Measurements from ENCODE around the gene CMTM8.

Gene CMTM8

GRCh38 chr3:32337505-32337904, 99.0 kb downstream of the CMTM8 start:
- Mint-ChIP-seq H3K27ac (ENCODE audit: low read depth) (no peak overlapping the region), H3K27me3 (no peaks in the 10 kb centered on the region)

GRCh38 chr3:32340039-32340438, 101.6 kb downstream of the CMTM8 start:
- no peak for ATAC-seq (replicated peaks; ENCODE audit: extremely low read depth, poor library complexity, severe bottlenecking)
- H3K36me3 Mint-ChIP-seq (ENCODE audit: insufficient read depth), result peaks cover 2% of the 10 kb centered on the region
- H3K27me3 Mint-ChIP-seq, result no peaks in the 10 kb centered on the region
- DNase-seq (ENCODE audit: low spot score in 2 of 2), result no peak
- peaks cover 2% of the 10 kb centered on the region for H3K4me1 Mint-ChIP-seq
- no peaks in the 10 kb centered on the region for H3K9me3 Mint-ChIP-seq
- no peak overlapping the region for H3K4me3 Mint-ChIP-seq
- no peak overlapping the region for H3K27ac Mint-ChIP-seq (ENCODE audit: low read depth)

More at GRCh38 chr3:32337505-32337904, 99.0 kb downstream of the CMTM8 start:
- DNase-seq (ENCODE audit: low spot score in 2 of 2), result no peak
- Mint-ChIP-seq H3K4me1 (peaks cover 6% of the 10 kb centered on the region), H3K4me3 (no peak overlapping the region), H3K36me3 (ENCODE audit: insufficient read depth) (peaks cover 2% of the 10 kb centered on the region), H3K9me3 (no peaks in the 10 kb centered on the region)
- no peak for ATAC-seq (replicated peaks; ENCODE audit: extremely low read depth, poor library complexity, severe bottlenecking)

GRCh38 chr3:32340611-32341365, 102.3 kb downstream of the CMTM8 start:
- Mint-ChIP-seq H3K36me3 (ENCODE audit: insufficient read depth) (peaks cover 2% of the 10 kb centered on the region), H3K4me1 (no peaks in the 10 kb centered on the region), H3K27me3 (no peaks in the 10 kb centered on the region), H3K27ac (ENCODE audit: low read depth) (no peak overlapping the region), H3K9me3 (no peaks in the 10 kb centered on the region), H3K4me3 (no peak overlapping the region)
- DNase-seq (ENCODE audit: low spot score in 2 of 2) (no peak), ATAC-seq (replicated peaks; ENCODE audit: extremely low read depth, poor library complexity, severe bottlenecking) (no peak)

- H3K4me1 Mint-ChIP-seq, result no peaks in the 10 kb centered on the region
- H3K9me3 Mint-ChIP-seq, result no peaks in the 10 kb centered on the region
- H3K36me3 Mint-ChIP-seq (ENCODE audit: insufficient read depth), result peaks cover 2% of the 10 kb centered on the region
- no peak overlapping the region for H3K4me3 Mint-ChIP-seq
- H3K27ac Mint-ChIP-seq (ENCODE audit: low read depth), result no peak overlapping the region
- H3K27me3 Mint-ChIP-seq, result no peaks in the 10 kb centered on the region
- ATAC-seq (replicated peaks; ENCODE audit: extremely low read depth, poor library complexity, severe bottlenecking), result no peak
- DNase-seq (ENCODE audit: low spot score in 2 of 2), result no peak
These were observed 109.1 kb downstream of the CMTM8 start for GRCh38 chr3:32347343-32348125.

- H3K27me3 Mint-ChIP-seq, result peaks cover 9% of the 10 kb centered on the region
- peaks cover 4% of the 10 kb centered on the region for H3K36me3 Mint-ChIP-seq (ENCODE audit: insufficient read depth)
- H3K27ac Mint-ChIP-seq (ENCODE audit: low read depth), result no peak overlapping the region
- DNase-seq (ENCODE audit: low spot score in 2 of 2) (no peak), ATAC-seq (replicated peaks; ENCODE audit: extremely low read depth, poor library complexity, severe bottlenecking) (no peak)
- no peaks in the 10 kb centered on the region for H3K4me1 Mint-ChIP-seq
- H3K4me3 Mint-ChIP-seq, result no peak overlapping the region
- H3K9me3 Mint-ChIP-seq, result no peaks in the 10 kb centered on the region
These were observed 110.7 kb downstream of the CMTM8 start for GRCh38 chr3:32349184-32349583.

GRCh38 chr3:32352563-32352962, 114.1 kb downstream of the CMTM8 start:
- Mint-ChIP-seq H3K4me1 (no peaks in the 10 kb centered on the region), H3K36me3 (ENCODE audit: insufficient read depth) (peaks cover 6% of the 10 kb centered on the region), H3K9me3 (no peaks in the 10 kb centered on the region), H3K4me3 (no peak overlapping the region), H3K27me3 (peaks cover 9% of the 10 kb centered on the region), H3K27ac (ENCODE audit: low read depth) (no peak overlapping the region)
- ATAC-seq (replicated peaks; ENCODE audit: extremely low read depth, poor library complexity, severe bottlenecking) (no peak), DNase-seq (ENCODE audit: low spot score in 2 of 2) (no peak)

- Mint-ChIP-seq H3K9me3 (no peaks in the 10 kb centered on the region), H3K36me3 (ENCODE audit: insufficient read depth) (peaks cover 6% of the 10 kb centered on the region), H3K4me3 (no peak overlapping the region), H3K27me3 (peaks cover 9% of the 10 kb centered on the region), H3K27ac (ENCODE audit: low read depth) (no peak overlapping the region), H3K4me1 (no peaks in the 10 kb centered on the region)
- ATAC-seq (replicated peaks; ENCODE audit: extremely low read depth, poor library complexity, severe bottlenecking), result no peak
- DNase-seq (ENCODE audit: low spot score in 2 of 2), result no peak
These were observed 114.9 kb downstream of the CMTM8 start for GRCh38 chr3:32353351-32353750.

- H3K4me1 Mint-ChIP-seq, result no peaks in the 10 kb centered on the region
- DNase-seq (ENCODE audit: low spot score in 2 of 2), result no peak
These were observed 115.9 kb downstream of the CMTM8 start for GRCh38 chr3:32354362-32354778.

GRCh38 chr3:32355751-32356291, 117.3 kb downstream of the CMTM8 start:
- H3K9me3 Mint-ChIP-seq, result no peaks in the 10 kb centered on the region
- no peaks in the 10 kb centered on the region for H3K4me1 Mint-ChIP-seq

More at GRCh38 chr3:32354362-32354778, 115.9 kb downstream of the CMTM8 start:
- no peaks in the 10 kb centered on the region for H3K9me3 Mint-ChIP-seq
- no peak for ATAC-seq (replicated peaks; ENCODE audit: extremely low read depth, poor library complexity, severe bottlenecking)
- H3K27ac Mint-ChIP-seq (ENCODE audit: low read depth), result no peak overlapping the region
- H3K36me3 Mint-ChIP-seq (ENCODE audit: insufficient read depth), result peaks cover 4% of the 10 kb centered on the region
- H3K4me3 Mint-ChIP-seq, result no peak overlapping the region
- H3K27me3 Mint-ChIP-seq, result peaks cover 9% of the 10 kb centered on the region

GRCh38 chr3:32359766-32360492, 121.4 kb downstream of the CMTM8 start:
- no peaks in the 10 kb centered on the region for H3K4me1 Mint-ChIP-seq
- DNase-seq (ENCODE audit: low spot score in 2 of 2) (no peak), ATAC-seq (replicated peaks; ENCODE audit: extremely low read depth, poor library complexity, severe bottlenecking) (no peak)
- no peaks in the 10 kb centered on the region for H3K9me3 Mint-ChIP-seq
- H3K4me3 Mint-ChIP-seq, result no peak overlapping the region
- peaks cover 2% of the 10 kb centered on the region for H3K36me3 Mint-ChIP-seq (ENCODE audit: insufficient read depth)
- no peaks in the 10 kb centered on the region for H3K27me3 Mint-ChIP-seq
- H3K27ac Mint-ChIP-seq (ENCODE audit: low read depth), result no peak overlapping the region

More at GRCh38 chr3:32355751-32356291, 117.3 kb downstream of the CMTM8 start:
- no peak for DNase-seq (ENCODE audit: low spot score in 2 of 2)
- peaks cover 9% of the 10 kb centered on the region for H3K27me3 Mint-ChIP-seq
- no peak for ATAC-seq (replicated peaks; ENCODE audit: extremely low read depth, poor library complexity, severe bottlenecking)
- H3K4me3 Mint-ChIP-seq, result no peak overlapping the region
- peaks cover 4% of the 10 kb centered on the region for H3K36me3 Mint-ChIP-seq (ENCODE audit: insufficient read depth)
- H3K27ac Mint-ChIP-seq (ENCODE audit: low read depth), result no peak overlapping the region

GRCh38 chr3:32360493-32360827, 122.0 kb downstream of the CMTM8 start:
- Mint-ChIP-seq H3K36me3 (ENCODE audit: insufficient read depth) (no peaks in the 10 kb centered on the region), H3K4me1 (no peaks in the 10 kb centered on the region), H3K9me3 (no peaks in the 10 kb centered on the region), H3K27me3 (no peaks in the 10 kb centered on the region), H3K4me3 (no peak overlapping the region), H3K27ac (ENCODE audit: low read depth) (no peak overlapping the region)
- ATAC-seq (replicated peaks; ENCODE audit: extremely low read depth, poor library complexity, severe bottlenecking) (no peak), DNase-seq (ENCODE audit: low spot score in 2 of 2) (no peak)

GRCh38 chr3:32366638-32367397, 128.3 kb downstream of the CMTM8 start:
- Mint-ChIP-seq H3K4me1 (no peaks in the 10 kb centered on the region), H3K9me3 (no peaks in the 10 kb centered on the region), H3K27ac (ENCODE audit: low read depth) (no peak overlapping the region), H3K36me3 (ENCODE audit: insufficient read depth) (peaks cover 2% of the 10 kb centered on the region), H3K4me3 (no peak overlapping the region), H3K27me3 (no peaks in the 10 kb centered on the region)
- DNase-seq (ENCODE audit: low spot score in 2 of 2) (no peak), ATAC-seq (replicated peaks; ENCODE audit: extremely low read depth, poor library complexity, severe bottlenecking) (no peak)

All from central memory CD8-positive, alpha-beta T cell (primary cell).